Stomach (tissue), 9 donors: ENCODE results near the gene VGF. TPM values are rescaled to one million over a fixed set of nuclear protein-coding genes. Genes with fewer than 3 reads are reported as not detected.
"Not testable (repeated sequence)": the region's sequence is repeated elsewhere in the genome, so short reads cannot be mapped to it uniquely, and the experiment has no call there.

Source experiments
- DNase-seq, 2 donors: peaks; one replicate each; pipeline versions ENCODE4 v3.0.0 to v3.0.0-alpha.2; 2013 to 2019
- H3K27ac ChIP-seq, 5 donors: fragments of 200-600 bp in 4 of 5; sonication (generic) in 4 of 5; one replicate each; pipeline ENCODE4 v1.5.1; 2013 to 2019; ENCODE audit warnings: mild to moderate bottlenecking in 1 of 5, moderate library complexity in 1 of 5
- H3K27me3 ChIP-seq, 3 donors: fragments of 200-600 bp; sonication (generic); one replicate each; pipeline ENCODE4 v1.5.1; 2017 to 2019; ENCODE audit warnings: mixed run types in 1 of 3
- H3K36me3 ChIP-seq, 4 donors: fragments of 200-600 bp; sonication (generic); 1 replicate in 3 of 4; 2 replicates in 1 of 4; pipeline ENCODE4 v1.5.1; 2016 to 2019
- H3K4me1 ChIP-seq, 4 donors: fragments of 200-600 bp; sonication (generic); one replicate each; pipeline ENCODE4 v1.5.1; 2016 to 2019
- H3K4me3 ChIP-seq, 4 donors: fragments of 200-600 bp; sonication (generic) in 3 of 4; one replicate each; pipeline ENCODE4 v1.5.1; 2016 to 2019; ENCODE audit warnings: mild to moderate bottlenecking in 1 of 4
- H3K9me3 ChIP-seq, 4 donors: fragments of 200-600 bp; sonication (generic); one replicate each; pipeline ENCODE4 v1.5.1; 2016 to 2019
- EP300 ChIP-seq: sonication (generic); formaldehyde crosslinking; IDR thresholded peaks from one replicate; pipeline ENCODE4 v1.6.1; 2017; ENCODE audit warnings: antibody characterized with exemption
- POLR2A ChIP-seq, 4 donors: fragments of 450-650 bp; IDR thresholded peaks; one replicate each; pipeline ENCODE4 v1.6.1; 2016; ENCODE audit warnings: antibody characterized with exemption in 4 of 4, control low read depth in 2 of 4, mild to moderate bottlenecking in 1 of 4, moderate library complexity in 1 of 4
- POLR2AphosphoS5 ChIP-seq, 3 donors: sonication (generic); formaldehyde crosslinking; IDR thresholded peaks; one replicate each; pipeline ENCODE4 v1.6.1; 2016; ENCODE audit warnings: antibody characterized with exemption in 3 of 3
- WGBS, 5 donors: extraction: QIAGEN DNeasy Blood & Tissue Kit in 3 of 5; methylation state at CpG; one replicate each; pipeline versions ENCODE4 v1.1.5 to v1.1.7; 2013 to 2018; 5-methylcytosine and 5-hydroxymethylcytosine counted together
- intact Hi-C: fragments of 100-400 bp; cut with DNase I; formaldehyde crosslinking; loops from one replicate; pipeline ENCODE4 v1.15.1; 2023; ENCODE audit warnings: low total_unique reads
- polyA plus RNA-seq, 3 donors: library from polyadenylated mRNA; stranded (reverse); fragments of 200-250 nt; gene quantifications; one replicate each; pipeline ENCODE4 v1.2.3, GENCODE V29; 2013
- total RNA-seq, 5 donors: library from RNA; depleted of rRNA; stranded (reverse); fragments of >200 nt; gene quantifications; one replicate each; pipeline versions ENCODE4 v1.1.0 to v1.2.3, GENCODE V29; 2014 to 2016
- TF ChIP-seq, protein P1 (sequence below), 7 experiments: fragments of 450-650 bp in 4 of 7; fragments of 200-600 bp in 3 of 7; sonication (generic) in 3 of 7; IDR thresholded peaks; one replicate each; pipeline ENCODE4 v1.5.1; 2016 to 2019; ENCODE audit warnings: antibody characterized with exemption in 7 of 7, control low read depth in 2 of 7, mild to moderate bottlenecking in 1 of 7
- donor health status: healthy with polysubstance abuse.
- donor health status: Bipolar disorder and iron deficiency.
- donor health status: healthy.

VGF gene
- total and polyA plus RNA-seq, 8 donors = 0.15 to 5.8 (median 0.65) TPM; not detected in 4

DNA sequence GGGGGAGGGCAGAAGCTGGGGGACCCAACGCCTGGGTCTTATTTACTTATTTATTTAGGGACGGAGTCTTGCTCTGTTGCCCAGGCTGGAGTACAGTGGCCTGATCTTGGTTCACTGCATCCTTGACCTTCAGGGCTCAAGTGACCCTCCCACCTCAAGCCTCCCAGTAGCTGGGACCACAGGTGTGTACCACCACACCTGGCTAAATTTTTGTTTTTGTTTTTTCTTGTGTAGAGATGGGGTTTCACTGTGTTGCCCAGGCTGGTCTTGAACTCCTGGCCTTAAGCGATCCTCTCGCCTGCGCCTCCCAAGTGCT is 37.2 kb upstream of the VGF start:
- Histone ChIP-seq H3K27me3 (peaks cover 0 to 64% (median 28%) of the 10 kb centered on the region in 3 donors), H3K4me3 (no peak overlapping the region)
- intact Hi-C loops = no loop called here

DNA sequence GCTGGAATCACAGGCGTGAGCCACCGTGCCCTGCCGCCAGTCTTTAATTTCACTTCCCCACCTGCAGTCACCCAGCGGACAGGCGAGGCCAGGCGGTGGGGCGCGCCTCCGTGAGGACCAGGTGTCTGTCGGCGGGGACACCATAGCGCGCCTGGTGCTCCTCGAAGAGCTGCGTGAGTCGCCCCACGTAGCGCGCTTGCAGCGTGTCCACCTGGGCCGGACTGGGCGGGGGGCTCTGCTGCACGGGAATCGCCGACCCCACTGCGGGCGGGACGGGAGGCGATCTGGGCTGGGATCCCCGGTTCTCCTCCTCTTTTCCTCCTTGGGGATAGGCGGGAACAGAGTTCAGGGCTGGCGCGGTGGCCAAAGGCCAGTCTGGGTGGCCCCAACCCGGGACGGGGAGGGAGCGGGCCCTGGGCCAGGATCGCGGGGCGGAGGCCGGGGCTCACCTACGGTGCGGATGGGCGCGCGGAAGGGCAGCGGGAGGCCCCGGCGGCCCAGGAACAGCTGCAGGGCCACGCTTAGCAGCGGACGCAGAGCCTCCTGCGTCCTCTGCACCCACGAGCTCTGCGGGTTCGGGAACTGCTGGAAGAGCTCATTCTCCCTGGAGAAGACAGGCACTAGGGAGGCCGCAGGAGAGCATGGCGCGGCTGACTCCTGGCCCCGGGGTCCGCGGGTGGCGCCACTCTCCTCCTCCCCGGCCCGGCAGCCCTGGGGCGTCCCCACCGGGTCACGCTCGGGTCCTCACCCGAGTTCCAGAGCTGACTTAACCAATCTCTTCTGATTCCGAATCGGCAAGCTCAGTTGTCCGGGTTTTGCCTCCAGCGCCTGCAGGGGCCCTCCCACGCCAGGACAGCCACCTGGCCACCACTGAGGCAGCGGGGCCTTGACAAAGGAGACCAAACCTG is 36.6 kb upstream of the VGF start:
- 7 to 9% (median 8%) methylated on average over 16 to 75 of the region's 75 CpGs for WGBS, 5 donors
- intact Hi-C loops = no loop called here
- TF ChIP-seq POLR2AphosphoS5 (IDR thresholded peaks at IDR 0.05) (no peak), EP300 (no peak), POLR2A (IDR thresholded peaks at IDR 0.05) (no peak)
- TF ChIP-seq, protein P1, sequence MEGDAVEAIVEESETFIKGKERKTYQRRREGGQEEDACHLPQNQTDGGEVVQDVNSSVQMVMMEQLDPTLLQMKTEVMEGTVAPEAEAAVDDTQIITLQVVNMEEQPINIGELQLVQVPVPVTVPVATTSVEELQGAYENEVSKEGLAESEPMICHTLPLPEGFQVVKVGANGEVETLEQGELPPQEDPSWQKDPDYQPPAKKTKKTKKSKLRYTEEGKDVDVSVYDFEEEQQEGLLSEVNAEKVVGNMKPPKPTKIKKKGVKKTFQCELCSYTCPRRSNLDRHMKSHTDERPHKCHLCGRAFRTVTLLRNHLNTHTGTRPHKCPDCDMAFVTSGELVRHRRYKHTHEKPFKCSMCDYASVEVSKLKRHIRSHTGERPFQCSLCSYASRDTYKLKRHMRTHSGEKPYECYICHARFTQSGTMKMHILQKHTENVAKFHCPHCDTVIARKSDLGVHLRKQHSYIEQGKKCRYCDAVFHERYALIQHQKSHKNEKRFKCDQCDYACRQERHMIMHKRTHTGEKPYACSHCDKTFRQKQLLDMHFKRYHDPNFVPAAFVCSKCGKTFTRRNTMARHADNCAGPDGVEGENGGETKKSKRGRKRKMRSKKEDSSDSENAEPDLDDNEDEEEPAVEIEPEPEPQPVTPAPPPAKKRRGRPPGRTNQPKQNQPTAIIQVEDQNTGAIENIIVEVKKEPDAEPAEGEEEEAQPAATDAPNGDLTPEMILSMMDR (IDR thresholded peaks at IDR 0.05) = no peak
- peak; percentile 34 to 52 for DNase-seq
- Histone ChIP-seq H3K27me3 (peaks cover 0 to 70% (median 28%) of the 10 kb centered on the region in 3 donors), H3K9me3 (no peaks in the 10 kb centered on the region), H3K36me3 (peaks cover 0 to 13% (median 13%) of the 10 kb centered on the region in 4 donors), H3K4me1 (peaks cover 11 to 18% (median 16%) of the 10 kb centered on the region in 4 donors), H3K4me3 (peak overlapping the region; percentile 12 to 47 (median 32)), H3K27ac (no peak overlapping the region)

More for the DNA sequence above, 37.2 kb upstream of the VGF start:
- Histone ChIP-seq H3K36me3 (peaks cover 0 to 19% (median 19%) of the 10 kb centered on the region in 4 donors), H3K27ac (no peak overlapping the region), H3K9me3 (no peaks in the 10 kb centered on the region), H3K4me1 (peaks cover 11 to 18% (median 16%) of the 10 kb centered on the region in 4 donors)
- TF ChIP-seq POLR2AphosphoS5 (IDR thresholded peaks at IDR 0.05) = no peak
- no peak for TF ChIP-seq POLR2A (IDR thresholded peaks at IDR 0.05)
- TF ChIP-seq EP300 = no peak
- TF ChIP-seq, protein P1 (IDR thresholded peaks at IDR 0.05) = no peak
- DNase-seq = no peak
- 79 to 89% (median 84%) methylated on average over 5 of the region's 5 CpGs for WGBS, 5 donors

DNA sequence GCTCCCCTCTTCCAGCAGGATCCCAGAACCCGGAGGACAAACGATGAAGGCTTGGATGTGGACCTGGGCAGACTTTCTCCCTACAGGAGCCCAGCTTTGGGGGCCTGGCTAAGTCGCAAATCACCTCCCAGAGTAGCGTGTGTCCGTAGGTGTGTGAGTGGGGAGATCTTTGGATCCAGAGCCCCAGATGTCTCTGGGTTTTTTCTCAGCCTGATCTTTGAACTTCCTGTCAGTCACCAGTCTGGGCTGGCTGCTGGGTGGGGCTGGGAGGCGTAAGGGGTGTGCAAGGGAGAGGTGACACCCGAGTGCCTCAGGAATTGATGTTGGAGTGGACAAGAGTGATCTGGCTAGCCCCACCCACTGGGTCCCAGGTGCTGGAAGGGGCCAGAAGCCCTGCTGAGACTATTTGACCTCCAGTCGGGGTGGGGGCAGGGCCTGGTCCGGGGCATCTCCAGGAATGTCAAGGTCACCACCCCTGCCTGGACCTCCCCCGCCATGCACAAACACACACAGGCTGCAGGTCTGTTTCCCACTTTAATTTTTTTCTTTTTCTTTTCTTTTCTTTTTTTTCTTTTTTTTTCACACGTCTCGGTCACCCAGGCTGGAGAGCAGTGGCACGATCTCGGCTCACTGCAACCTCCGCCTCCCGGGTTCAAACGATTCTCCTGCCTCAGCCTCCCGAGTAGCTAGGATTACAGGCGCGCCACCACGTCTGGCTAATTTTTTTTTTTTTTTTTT is 35.7 kb upstream of the VGF start, which contains the start of gene MOGAT3:
Gene MOGAT3 (minus strand): TSS at position 175 of the 738 bp plus-strand sequence. CDS start 182 bp downstream, outside the sequence.
- peak within 1 kb of the TSS; percentile 12 to 47 (median 32) for H3K4me3 ChIP-seq
- no peaks in the 10 kb centered on the region for H3K9me3 ChIP-seq
- WGBS, 5 donors = 20 to 34% (median 27%) methylated on average over 21 of the region's 21 CpGs
- DNase-seq = peak in 1 of 2 donors; percentile 64
- intact Hi-C loops = no loop called here
- peaks cover 0 to 79% (median 28%) of the 10 kb centered on the region in 3 donors for H3K27me3 ChIP-seq
- no peak within 1 kb of the TSS for H3K27ac ChIP-seq
- TF ChIP-seq POLR2A (IDR thresholded peaks at IDR 0.05) = no peak
- TF ChIP-seq POLR2AphosphoS5 (IDR thresholded peaks at IDR 0.05) = no peak
- TF ChIP-seq, protein P1 (IDR thresholded peaks at IDR 0.05) = no peak
- TF ChIP-seq EP300 = no peak
- H3K36me3 ChIP-seq = peaks cover 0 to 4% (median 3%) of the 10 kb centered on the region in 4 donors
- H3K4me1 ChIP-seq = peaks cover 11 to 18% (median 16%) of the 10 kb centered on the region in 4 donors

DNA sequence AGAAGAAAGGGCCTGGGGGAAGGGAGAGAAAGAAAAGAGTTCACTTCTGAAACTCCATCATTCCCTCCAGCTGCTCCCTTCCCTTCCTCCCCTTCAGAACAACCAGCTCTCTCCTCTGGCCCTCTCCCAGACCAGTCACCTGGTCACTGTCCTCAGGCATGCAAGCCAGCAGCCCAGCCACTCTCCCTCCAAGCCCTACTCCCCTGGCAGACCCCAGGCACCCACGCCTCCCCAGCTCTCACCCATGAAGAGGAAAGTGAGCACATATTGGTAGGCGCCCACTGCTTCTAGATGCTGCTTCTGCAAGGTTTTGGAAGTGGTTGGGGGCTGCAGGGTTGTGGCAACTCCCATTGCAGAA is 35.1 kb upstream of the VGF start:
- H3K4me1 ChIP-seq = peaks cover 11 to 18% (median 16%) of the 10 kb centered on the region in 4 donors
- no peaks in the 10 kb centered on the region for H3K36me3 ChIP-seq
- TF ChIP-seq EP300 = no peak
- no peak for TF ChIP-seq POLR2A (IDR thresholded peaks at IDR 0.05)
- TF ChIP-seq POLR2AphosphoS5 (IDR thresholded peaks at IDR 0.05) = no peak
- TF ChIP-seq, protein P1 (IDR thresholded peaks at IDR 0.05) = no peak
- no peak overlapping the region for H3K27ac ChIP-seq
- no peak for DNase-seq
- H3K9me3 ChIP-seq = no peaks in the 10 kb centered on the region
- 75 to 90% (median 78%) methylated on average over 2 of the region's 2 CpGs for WGBS, 5 donors
- H3K27me3 ChIP-seq = peaks cover 0 to 85% (median 28%) of the 10 kb centered on the region in 3 donors
- intact Hi-C loops = no loop called here
- H3K4me3 ChIP-seq = no peak overlapping the region

DNA sequence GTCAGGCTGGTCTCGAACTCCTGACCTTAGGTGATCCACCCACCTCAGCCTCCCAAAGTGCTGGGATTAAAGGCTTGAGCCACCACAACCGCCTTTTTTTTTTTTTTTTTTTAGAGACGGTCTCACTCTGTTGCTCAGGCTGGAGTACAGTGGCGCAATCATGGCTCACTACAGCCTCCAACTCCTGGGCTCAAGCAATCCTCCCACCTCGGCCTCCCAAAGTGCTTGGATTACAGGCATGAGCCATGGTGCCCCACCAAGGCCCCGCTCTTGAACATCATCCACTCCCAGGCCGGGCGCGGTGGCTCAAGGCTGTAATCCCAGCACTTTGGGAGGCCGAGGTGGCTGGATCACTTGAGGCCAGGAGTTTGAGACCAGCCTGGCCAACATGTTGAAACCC is 34.2 kb upstream of the VGF start:
- H3K27ac ChIP-seq, DNase-seq, H3K9me3 ChIP-seq, H3K36me3 ChIP-seq, intact Hi-C loops, H3K4me3 ChIP-seq: not testable (repeated sequence)
- peaks cover 0 to 86% (median 28%) of the 10 kb centered on the region in 3 donors for H3K27me3 ChIP-seq
- H3K4me1 ChIP-seq = peaks cover 11 to 18% (median 16%) of the 10 kb centered on the region in 4 donors
- 89 to 95% (median 92%) methylated on average over 4 to 10 of the region's 10 CpGs for WGBS, 5 donors
